Measurements from ENCODE around the gene STK39. TPM values are rescaled to one million over a fixed set of nuclear protein-coding genes. Genes with fewer than 3 reads are reported as not detected.

STK39 gene
- total and polyA plus RNA-seq, 2 experiments from 2014 or later = 3.2 to 14.6 TPM

GRCh38 chr2:167944825-167945659, 302.4 kb downstream of the STK39 start:
- Histone ChIP-seq H3K36me3 (ENCODE audit: low read depth) (no peaks in the 10 kb centered on the region), H3F3A (ENCODE audit: insufficient read depth) (no peaks in the 10 kb centered on the region), H3K4me3 (no peak overlapping the region), H2AFZ (no peak overlapping the region), H4K20me1 (ENCODE audit: insufficient read depth) (no peaks in the 10 kb centered on the region), H3K9me3 (ENCODE audit: low read depth) (no peaks in the 10 kb centered on the region), H3K9me2 (ENCODE audit: insufficient read depth) (no peaks in the 10 kb centered on the region), H3K27ac (no peak overlapping the region), H3K27me3 (replicated peaks; ENCODE audit: insufficient read depth) (0 out of 2 replicates have a peak, but pooled peaks cover 4% of the 10 kb centered on the region), H3K79me2 (ENCODE audit: insufficient read depth) (no peaks in the 10 kb centered on the region), H3K4me1 (ENCODE audit: insufficient read depth) (0 out of 2 replicates have a peak, but pooled peaks cover 13% of the 10 kb centered on the region), H3K9ac (no peak overlapping the region), H3K4me2 (ENCODE audit: unreplicated experiment) (no peak overlapping the region)
- TF ChIP-seq EZH2phosphoT487 (IDR thresholded peaks at IDR 0.05; ENCODE audit: insufficient read depth, low read depth) (no peak), EZH2 (IDR thresholded peaks at IDR 0.05; ENCODE audit: insufficient read depth, poor library complexity, severe bottlenecking) (no peak)
- WGBS, 2 experiments (ENCODE audit: low coverage in 1 of 2, low lambda C conversion rate in 2 of 2, missing lambda C conversion rate in 2 of 2) = 76 to 81% methylated on average over 8 of the region's 8 CpGs
- in situ Hi-C loops (cut with MboI) = no loop called here
- DNase-seq = peak; percentile 36

- H3K9me2 ChIP-seq (ENCODE audit: insufficient read depth) = no peaks in the 10 kb centered on the region
- peaks cover 4% of the 10 kb centered on the region; the same call in 1 of the 2 replicates for H3K27me3 ChIP-seq (replicated peaks; ENCODE audit: insufficient read depth)
- in situ Hi-C loops (cut with MboI) = no loop called here
- H3K9ac ChIP-seq = no peak overlapping the region
- no peak overlapping the region for H3K4me3 ChIP-seq
- no peaks in the 10 kb centered on the region for H3K36me3 ChIP-seq (ENCODE audit: low read depth)
- TF ChIP-seq EZH2phosphoT487 (IDR thresholded peaks at IDR 0.05; ENCODE audit: insufficient read depth, low read depth) (no peak), EZH2 (IDR thresholded peaks at IDR 0.05; ENCODE audit: insufficient read depth, poor library complexity, severe bottlenecking) (no peak)
- no peak for DNase-seq
- no peak overlapping the region for H3K4me2 ChIP-seq (ENCODE audit: unreplicated experiment)
- 0 out of 2 replicates have a peak, but pooled peaks cover 13% of the 10 kb centered on the region for H3K4me1 ChIP-seq (ENCODE audit: insufficient read depth)
- no peak overlapping the region for H3K27ac ChIP-seq
- H3K9me3 ChIP-seq (ENCODE audit: low read depth) = no peaks in the 10 kb centered on the region
- H3F3A ChIP-seq (ENCODE audit: insufficient read depth) = no peaks in the 10 kb centered on the region
- no peaks in the 10 kb centered on the region for H3K79me2 ChIP-seq (ENCODE audit: insufficient read depth)
- no peaks in the 10 kb centered on the region for H4K20me1 ChIP-seq (ENCODE audit: insufficient read depth)
- WGBS, 2 experiments (ENCODE audit: low coverage in 1 of 2, low lambda C conversion rate in 2 of 2, missing lambda C conversion rate in 2 of 2) = 2 to 5% methylated on average over 1 of the region's 1 CpG
- no peak overlapping the region for H2AFZ ChIP-seq
These were observed 303.5 kb downstream of the STK39 start for GRCh38 chr2:167943897-167944296.

- H3K4me1 ChIP-seq (ENCODE audit: insufficient read depth) = 0 out of 2 replicates have a peak, but pooled peaks cover 13% of the 10 kb centered on the region
- H3K27ac ChIP-seq = no peak overlapping the region
- no peak overlapping the region for H2AFZ ChIP-seq
- H3K9ac ChIP-seq = no peak overlapping the region
- WGBS, 2 experiments (ENCODE audit: low coverage in 1 of 2, low lambda C conversion rate in 2 of 2, missing lambda C conversion rate in 2 of 2) = 38 to 64% methylated on average over 1 of the region's 1 CpG
- H3K27me3 ChIP-seq (replicated peaks; ENCODE audit: insufficient read depth) = peaks cover 4% of the 10 kb centered on the region; the same call in 1 of the 2 replicates
- H3F3A ChIP-seq (ENCODE audit: insufficient read depth) = no peaks in the 10 kb centered on the region
- no peaks in the 10 kb centered on the region for H3K79me2 ChIP-seq (ENCODE audit: insufficient read depth)
- no peaks in the 10 kb centered on the region for H3K9me2 ChIP-seq (ENCODE audit: insufficient read depth)
- no peak overlapping the region for H3K4me2 ChIP-seq (ENCODE audit: unreplicated experiment)
- no peaks in the 10 kb centered on the region for H4K20me1 ChIP-seq (ENCODE audit: insufficient read depth)
- TF ChIP-seq EZH2 (IDR thresholded peaks at IDR 0.05; ENCODE audit: insufficient read depth, poor library complexity, severe bottlenecking) (no peak), EZH2phosphoT487 (IDR thresholded peaks at IDR 0.05; ENCODE audit: insufficient read depth, low read depth) (no peak)
- no peaks in the 10 kb centered on the region for H3K9me3 ChIP-seq (ENCODE audit: low read depth)
- no peaks in the 10 kb centered on the region for H3K36me3 ChIP-seq (ENCODE audit: low read depth)
- in situ Hi-C loops (cut with MboI) = no loop called here
- no peak for DNase-seq
- no peak overlapping the region for H3K4me3 ChIP-seq
These were observed 304.0 kb downstream of the STK39 start for GRCh38 chr2:167943368-167943767.

- no peak overlapping the region for H3K9ac ChIP-seq
- no peak for DNase-seq
- no peaks in the 10 kb centered on the region for H3K9me2 ChIP-seq (ENCODE audit: insufficient read depth)
- TF ChIP-seq EZH2 (IDR thresholded peaks at IDR 0.05; ENCODE audit: insufficient read depth, poor library complexity, severe bottlenecking) (no peak), EZH2phosphoT487 (IDR thresholded peaks at IDR 0.05; ENCODE audit: insufficient read depth, low read depth) (no peak)
- 2 to 4% methylated on average over 3 of the region's 3 CpGs for WGBS, 2 experiments (ENCODE audit: low coverage in 1 of 2, low lambda C conversion rate in 2 of 2, missing lambda C conversion rate in 2 of 2)
- no peak overlapping the region for H3K4me2 ChIP-seq (ENCODE audit: unreplicated experiment)
- H4K20me1 ChIP-seq (ENCODE audit: insufficient read depth) = no peaks in the 10 kb centered on the region
- no peak overlapping the region for H3K27ac ChIP-seq
- no peaks in the 10 kb centered on the region for H3K79me2 ChIP-seq (ENCODE audit: insufficient read depth)
- H2AFZ ChIP-seq = no peak overlapping the region; the same call in 1 of the 2 replicates
- H3K4me3 ChIP-seq = no peak overlapping the region
- H3K27me3 ChIP-seq (replicated peaks; ENCODE audit: insufficient read depth) = peaks cover 4% of the 10 kb centered on the region; the same call in 1 of the 2 replicates
- H3K36me3 ChIP-seq (ENCODE audit: low read depth) = no peaks in the 10 kb centered on the region
- H3K4me1 ChIP-seq (ENCODE audit: insufficient read depth) = 0 out of 2 replicates have a peak, but pooled peaks cover 13% of the 10 kb centered on the region
- H3K9me3 ChIP-seq (ENCODE audit: low read depth) = no peaks in the 10 kb centered on the region
- in situ Hi-C loops (cut with MboI) = no loop called here
- no peaks in the 10 kb centered on the region for H3F3A ChIP-seq (ENCODE audit: insufficient read depth)
These were observed 304.9 kb downstream of the STK39 start for GRCh38 chr2:167942366-167943081.

Data from GM23248 (cell line).